OCI-M1 (cell line): ENCODE results near the gene SH3BP1.
A peak's percentile ranks its signal among the peaks of the same experiment; 100 is the strongest.

Experiments
- DNase-seq: peaks from one replicate; lab custom pipeline; 2025; lab: John Stamatoyannopoulos, UW

The SH3BP1 gene

DNA sequence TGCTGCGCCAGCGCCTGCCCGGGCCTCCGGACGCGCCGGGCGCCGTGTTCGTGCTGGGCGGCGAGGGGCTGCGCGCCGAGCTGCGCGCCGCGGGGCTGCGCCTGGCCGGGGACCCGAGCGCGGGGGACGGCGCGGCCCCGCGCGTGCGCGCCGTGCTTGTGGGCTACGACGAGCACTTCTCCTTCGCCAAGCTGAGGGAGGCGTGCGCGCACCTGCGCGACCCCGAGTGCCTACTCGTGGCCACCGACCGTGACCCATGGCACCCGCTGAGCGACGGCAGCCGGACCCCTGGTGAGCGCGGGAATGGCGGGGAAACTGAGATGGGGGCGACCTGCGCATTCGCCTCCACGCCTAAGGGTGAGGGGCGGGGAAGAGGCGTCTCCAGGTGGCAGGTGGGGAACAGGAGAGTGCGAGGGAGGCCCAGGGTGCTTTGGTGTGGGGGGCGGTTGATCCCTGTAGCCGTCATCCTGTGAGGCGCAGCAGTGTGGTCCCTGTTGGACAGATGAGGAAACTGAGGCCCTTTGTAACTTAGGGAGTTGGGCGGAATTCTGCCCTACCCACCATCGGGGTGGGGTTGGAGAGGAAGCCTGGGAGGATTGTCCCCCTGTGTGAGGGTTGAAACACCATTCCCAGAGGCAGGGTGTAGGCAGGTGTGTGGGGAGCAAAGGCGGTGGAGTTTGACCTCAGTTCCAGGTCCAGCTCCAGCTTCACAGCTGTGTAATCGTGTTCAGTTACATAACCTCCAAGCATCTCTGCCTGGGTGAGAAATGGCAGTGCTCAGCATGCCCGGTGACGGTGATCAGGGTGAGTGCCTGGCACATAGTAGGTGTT lies 19.8 kb downstream of the SH3BP1 start:
- DNase-seq: no peak

DNA sequence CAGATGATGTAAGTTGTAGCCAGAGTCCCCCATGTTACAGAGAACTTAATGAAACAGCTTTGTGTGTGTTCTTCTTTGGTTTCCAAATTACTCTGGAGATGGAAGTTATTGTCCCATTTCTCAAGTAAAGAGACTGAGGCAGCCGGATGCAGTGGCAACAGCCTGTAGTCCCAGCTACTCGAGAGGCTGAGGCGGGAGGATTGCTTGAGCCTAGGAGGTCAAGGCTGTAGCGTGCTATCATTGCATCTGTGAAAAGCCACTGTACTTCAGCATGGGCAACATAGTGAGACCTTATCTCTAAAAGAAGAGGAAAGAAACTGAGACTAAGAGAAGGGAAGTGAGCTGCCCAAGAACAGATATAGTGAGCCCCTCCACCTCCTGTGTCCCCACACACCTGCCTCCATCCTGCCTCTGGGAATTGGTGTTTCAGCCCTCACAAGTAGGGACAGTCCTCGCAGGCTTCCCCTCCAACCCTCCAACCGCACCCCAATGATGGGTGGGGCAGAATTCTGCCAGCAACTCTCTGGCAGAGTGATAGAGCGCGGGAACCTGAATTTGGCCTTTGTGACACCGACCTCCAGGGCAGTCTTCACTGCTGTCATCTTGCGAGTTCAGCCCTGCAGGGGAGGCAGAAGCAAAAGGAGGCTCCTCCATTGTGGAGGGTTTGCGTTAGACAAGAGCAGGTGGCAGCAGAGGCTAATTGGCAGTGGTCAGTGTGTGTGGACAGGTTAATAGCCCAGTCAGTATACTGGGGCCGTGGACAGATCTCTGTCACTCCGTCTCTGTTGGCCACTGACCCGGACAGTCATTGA lies 20.6 kb downstream of the SH3BP1 start:
- peak; percentile 30 for DNase-seq

DNA sequence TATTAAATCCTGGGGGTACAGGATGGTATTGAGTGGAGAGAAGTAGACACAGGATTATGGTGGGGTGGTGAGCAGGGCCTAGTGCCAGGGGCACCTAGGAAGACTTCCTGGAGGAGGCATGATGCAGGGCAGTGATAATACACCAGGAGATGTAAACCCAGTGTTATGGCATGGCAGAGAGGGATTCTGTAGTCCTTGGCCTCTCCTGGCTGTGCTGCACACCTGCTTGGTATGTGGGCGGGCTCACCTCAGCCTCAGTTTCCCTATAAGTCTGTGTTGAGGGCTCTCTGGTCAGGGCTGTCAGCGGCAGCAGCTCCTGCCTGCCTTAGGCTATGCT lies 21.2 kb downstream of the SH3BP1 start:
- no peak for DNase-seq

DNA sequence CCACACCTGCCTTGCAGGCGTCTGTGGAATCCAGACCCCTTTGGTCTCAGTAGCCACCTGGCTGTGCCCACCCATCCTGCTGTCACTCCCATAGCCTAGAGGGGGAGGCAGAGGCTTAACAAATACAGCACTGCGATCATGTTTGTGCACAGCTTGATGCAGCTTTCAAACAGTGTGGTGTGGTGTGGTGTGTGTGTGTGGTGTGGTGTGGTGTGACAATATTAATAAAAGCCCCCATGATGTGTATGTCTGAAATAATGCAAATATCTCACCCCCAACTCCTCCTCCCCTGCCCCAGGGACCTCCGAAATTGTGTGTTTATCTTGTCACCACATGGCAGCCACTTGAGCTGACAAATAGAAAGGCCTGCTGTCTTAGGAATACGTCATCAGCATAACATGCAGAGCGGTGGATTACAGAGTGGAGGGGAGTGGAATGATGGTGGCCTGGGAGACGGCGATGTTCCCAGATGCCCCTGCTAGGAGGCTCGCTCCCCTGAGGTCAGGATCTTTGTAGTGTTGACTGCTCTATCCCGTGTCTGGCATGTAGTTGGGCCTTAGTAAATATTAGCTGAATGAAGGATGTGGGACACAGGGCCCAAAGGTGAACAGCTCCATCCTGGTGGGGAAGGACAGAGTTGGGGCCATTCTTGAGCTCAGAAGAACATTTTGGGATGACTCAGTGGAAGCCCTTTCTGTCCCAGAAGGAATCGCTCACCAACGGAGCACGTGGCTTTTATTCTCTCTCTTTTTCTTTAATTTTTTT lies 21.9 kb downstream of the SH3BP1 start:
- DNase-seq: peak; percentile 39

DNA sequence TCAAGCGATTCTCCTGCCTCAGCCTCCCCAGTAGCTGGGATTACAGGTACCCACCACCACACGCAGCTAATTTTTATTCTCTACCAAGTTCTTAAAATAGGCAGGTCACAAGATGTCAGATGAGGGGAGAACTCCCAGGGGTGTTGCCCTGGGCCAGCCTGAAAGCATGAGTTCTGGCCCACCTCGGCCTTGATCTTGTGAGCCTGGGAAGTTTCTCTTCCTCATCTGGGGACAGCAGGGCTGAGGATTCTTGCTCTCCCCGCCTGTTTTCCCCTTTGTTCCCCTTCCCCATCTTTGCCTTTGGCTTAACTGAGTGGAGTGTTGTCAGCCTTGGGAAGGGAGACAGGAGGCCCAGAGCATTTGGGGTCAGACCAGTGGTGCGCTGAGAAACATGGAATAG lies 22.6 kb downstream of the SH3BP1 start:
- DNase-seq: no peak

DNA sequence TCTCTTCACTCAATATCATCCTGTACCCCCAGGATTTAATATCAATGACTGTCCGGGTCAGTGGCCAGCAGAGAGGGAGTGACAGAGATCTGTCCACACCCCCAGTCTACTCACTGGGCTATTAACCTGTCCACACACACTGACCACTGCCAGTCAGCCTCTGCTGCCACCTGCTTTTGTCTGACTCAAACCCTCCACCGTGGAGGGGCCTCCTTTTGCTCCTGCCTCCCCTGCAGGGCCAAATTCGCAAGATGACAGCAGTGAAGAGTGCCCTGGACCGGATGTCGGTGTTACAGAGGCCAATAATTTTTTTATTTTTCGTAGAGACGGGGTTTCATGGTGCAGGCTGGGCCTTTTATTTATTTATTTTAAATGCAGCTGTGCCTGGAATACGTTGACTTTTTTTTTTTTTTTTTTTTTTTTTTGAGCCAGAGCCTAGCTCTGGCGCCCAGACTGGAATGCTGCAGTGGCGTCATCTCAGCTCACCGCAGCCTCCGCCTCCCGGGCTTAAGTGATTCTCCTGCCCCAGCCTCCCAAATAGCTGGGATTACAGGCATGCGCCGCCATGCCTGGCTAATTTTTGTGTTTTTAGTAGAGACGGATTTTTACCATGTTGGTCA lies 24.2 kb downstream of the SH3BP1 start:
- DNase-seq: no peak

DNA sequence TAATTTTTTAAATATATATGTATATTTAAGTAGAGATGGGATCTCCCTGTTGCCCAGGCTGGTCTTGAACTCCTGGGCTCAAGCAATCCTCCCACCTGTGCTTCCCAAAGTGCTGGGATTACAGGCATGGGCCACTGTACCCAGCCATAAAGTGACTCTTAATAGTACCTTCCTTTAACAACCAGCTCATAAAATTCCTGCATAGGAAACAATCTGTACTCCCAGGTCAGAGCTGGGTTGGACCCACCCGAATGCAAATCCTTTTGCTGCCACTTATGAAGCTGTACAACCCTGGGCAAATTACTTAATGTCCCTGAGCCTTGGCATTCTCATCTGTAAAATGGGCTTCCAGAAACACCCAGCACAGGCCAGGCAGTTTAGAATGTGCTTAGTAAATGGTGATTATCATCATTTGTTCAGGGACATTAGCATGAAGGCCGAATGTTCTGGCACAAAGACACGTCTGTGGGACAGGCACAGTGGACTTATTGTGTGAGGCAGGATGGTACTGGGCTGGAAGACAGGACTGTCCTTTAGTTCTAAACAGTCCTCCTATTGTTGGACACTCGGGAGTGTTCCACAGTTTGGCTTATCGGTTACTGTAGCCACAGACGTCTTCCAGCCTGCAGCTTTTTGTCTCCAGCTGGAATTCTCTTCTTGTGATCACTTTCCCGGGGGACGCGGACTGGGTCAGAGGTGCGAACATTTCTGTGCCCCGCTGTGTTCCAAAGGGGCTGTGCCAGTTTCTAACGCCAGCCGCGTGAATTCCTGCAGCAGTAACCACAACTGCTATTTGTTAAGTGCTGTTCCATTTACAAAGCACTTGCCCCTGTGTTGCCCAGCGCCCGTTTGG lies 25.0 kb downstream of the SH3BP1 start:
- DNase-seq: no peak

DNA sequence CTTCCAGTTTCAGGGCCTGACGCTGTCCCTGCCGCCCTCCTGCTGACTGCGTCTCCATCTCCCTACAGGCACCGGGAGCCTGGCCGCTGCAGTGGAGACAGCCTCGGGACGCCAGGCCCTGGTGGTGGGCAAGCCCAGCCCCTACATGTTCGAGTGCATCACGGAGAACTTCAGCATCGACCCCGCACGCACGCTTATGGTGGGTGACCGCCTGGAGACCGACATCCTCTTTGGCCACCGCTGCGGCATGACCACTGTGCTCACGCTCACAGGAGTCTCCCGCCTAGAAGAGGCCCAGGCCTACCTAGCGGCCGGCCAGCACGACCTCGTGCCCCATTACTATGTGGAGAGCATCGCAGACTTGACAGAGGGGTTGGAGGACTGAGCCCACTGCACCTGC lies 26.0 kb downstream of the SH3BP1 start:
- DNase-seq: no peak

DNA sequence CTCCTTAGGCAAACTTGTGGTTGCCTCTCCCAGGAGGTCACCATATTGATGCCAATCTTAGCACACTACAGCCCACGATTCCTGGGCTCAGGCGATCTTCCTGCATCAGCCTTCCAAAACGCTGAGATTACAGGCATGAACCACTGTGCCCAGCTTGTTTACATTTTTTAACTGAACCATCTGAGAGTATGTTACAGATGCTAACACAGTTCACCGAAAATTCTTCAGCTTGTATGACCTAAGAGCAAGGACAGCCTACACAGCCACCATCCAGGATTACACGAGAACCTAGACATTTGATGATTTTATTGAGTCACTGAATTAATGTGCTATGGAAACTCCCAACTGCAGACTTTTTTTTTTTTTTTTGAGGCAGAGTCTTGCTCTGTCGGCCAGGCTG lies 30.1 kb downstream of the SH3BP1 start:
- no peak for DNase-seq

DNA sequence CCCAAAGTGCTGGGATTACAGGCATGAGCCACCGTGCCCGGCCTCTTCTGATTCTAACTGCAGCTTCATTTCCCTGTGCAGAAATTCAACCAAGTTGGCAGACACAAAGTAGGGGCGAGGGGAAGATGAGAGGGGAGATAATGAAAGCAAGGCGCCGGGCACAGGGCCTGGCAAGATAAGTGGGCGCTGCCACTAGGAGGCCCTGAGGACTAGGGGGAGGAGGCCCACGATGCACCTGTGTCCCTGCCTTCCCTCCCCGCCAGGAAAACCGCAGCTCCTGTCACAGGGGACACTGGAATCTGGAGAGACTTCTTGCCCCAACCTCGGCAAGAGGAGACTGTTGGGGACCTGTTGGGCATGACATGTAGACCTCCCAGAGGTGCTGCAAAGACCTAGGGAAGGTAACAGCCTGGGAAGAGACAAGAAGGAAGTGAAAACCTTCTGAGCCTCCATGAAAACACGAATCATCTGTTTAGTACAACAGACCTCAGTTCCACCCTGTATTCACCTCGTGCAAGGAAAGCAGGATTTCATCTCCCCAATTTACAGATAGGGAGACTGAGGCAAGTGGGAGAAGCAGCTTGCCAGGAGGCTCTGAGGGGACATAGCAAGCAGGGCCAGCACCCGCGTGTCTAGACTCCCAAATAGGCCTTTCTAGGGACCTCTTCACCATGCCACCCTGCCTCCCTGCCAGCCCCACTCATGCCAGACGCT lies 32.9 kb downstream of the SH3BP1 start:
- no peak for DNase-seq

DNA sequence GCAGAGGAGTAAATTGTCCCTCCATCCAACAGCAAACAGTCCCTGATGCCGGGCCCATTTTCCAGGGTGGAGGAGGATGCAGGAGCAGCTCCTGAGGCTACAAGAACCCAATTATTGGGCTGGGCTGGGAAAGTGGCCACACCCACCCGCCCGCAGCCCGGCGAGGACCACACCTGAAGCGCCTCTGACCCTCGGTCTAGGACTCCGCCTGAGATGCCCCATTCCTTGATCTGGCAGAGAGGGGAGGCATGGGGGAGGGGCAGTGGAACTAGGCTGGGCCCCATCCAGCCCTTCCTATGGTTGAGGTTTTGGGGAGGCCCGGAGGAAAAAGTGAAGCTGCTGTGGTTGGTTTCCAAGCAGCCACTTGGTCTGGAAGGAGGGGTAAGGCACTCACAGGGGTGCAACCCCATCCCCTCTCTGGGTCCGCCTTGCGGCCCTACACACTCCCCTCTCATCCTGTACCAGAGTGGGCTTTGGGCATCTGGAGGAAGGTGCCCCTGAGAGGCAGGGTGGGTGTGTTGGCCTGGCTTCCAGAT lies 33.5 kb downstream of the SH3BP1 start:
- DNase-seq: no peak

DNA sequence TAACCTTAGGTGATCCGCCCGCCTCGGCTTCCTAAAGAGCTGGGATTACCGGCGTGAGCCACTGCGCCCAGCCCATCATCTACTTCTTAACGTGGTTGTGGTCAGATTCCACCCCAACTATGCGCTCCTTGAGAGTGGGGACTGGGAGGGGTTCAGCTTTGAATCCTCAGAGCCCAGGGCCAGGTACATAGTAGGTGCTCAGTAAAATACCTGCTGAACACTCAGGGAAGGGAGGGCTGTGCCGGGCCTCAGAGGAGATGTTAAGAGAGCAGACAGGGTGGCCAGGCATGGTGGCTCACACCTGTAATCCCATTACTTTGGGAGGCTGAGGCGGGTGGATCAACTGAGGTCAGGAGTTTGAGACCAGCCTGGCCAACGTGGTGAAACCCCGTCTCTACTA lies 34.8 kb downstream of the SH3BP1 start:
- DNase-seq: no peak

DNA sequence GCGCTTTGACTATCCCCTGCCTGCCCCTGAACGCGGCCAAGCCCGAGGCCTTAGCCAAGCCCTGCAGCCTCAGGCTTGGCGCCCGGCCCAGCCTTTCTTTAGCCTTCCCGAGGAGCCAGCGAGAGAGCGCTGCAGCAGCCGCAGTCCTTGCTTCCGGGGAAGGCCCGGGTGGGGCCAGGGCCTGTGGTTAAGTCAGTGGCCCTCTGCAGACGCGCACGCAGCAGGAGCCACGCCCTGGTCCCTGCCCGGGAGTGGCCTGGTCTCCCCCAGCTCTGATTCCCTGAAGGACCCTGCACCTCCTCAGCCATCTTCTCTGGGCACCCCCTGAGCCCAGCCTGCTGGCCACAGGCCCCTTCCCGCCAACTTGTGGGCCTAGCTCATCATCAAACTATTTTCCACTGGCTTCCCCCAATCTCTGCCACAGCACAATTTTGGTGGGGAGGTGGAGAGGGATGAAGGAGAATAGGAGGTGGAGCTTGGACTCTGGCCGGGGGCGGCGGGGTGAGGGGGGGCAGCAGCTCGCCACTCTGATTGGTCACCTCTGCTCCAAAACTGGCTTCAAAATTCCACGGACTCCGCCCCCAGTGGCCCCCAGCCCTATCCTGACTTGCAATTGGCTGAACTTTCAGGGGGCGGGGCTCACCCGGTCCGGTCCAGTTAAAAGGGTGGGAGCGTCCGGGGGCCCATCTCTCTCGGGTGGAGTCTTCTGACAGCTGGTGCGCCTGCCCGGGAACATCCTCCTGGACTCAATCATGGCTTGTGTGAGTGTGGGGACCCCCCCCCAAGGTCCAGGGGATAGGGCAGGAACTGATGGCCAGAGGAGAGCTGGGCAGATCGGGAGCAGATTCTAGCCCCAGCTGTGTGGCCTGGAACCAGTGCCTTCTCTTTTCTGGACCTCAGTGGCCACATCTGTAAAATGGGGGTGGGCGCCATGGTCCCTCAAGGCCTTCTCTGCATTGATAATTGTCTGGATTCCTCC lies 35.8 kb downstream of the SH3BP1 start, which contains the start of gene LGALS1:
TSS of gene LGALS1 (plus strand) at position 686 of the 979 bp plus-strand sequence. CDS start at position 753, 67 bp downstream.
- DNase-seq: peak; percentile 96

DNA sequence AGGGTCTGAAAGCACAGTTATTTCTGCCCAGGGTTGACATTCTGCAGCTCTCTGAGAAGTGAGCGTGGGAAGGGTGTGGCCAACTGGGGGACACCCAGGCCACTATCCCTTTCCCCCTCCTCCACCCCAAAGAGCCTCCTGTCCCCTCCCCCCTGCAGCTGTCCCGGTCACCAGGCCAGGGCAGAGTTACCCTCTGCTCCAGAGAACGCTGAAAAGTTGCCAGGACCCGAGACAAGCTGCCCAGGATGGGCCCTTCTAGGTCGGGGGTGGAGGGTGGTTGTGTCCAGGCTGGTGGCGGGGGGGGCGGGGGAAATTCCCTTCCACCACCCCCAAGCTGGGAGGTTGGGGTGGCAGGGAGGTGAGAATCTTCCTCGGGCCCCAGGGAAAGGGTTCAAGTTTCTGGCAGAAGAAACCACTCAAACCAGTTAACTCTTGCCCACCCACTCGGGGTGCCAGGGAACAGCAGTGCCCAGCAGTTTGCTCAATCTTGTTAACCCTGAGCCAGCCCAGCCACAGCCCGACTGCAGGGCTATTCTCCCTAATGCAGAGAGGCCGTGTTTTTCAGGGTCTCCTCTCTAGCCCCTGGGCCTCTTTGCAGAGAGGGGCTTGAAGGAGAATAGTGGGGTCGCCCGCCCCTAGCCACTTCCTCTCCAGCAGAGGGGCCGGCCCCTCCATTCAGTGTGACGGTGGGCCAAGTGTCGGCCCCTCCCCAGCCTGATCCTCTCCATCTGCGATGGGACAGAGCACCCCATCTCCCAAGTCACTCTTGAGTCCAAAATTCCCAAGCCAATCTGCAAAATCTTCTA lies 36.7 kb downstream of the SH3BP1 start:
- DNase-seq: peak; percentile 41

DNA sequence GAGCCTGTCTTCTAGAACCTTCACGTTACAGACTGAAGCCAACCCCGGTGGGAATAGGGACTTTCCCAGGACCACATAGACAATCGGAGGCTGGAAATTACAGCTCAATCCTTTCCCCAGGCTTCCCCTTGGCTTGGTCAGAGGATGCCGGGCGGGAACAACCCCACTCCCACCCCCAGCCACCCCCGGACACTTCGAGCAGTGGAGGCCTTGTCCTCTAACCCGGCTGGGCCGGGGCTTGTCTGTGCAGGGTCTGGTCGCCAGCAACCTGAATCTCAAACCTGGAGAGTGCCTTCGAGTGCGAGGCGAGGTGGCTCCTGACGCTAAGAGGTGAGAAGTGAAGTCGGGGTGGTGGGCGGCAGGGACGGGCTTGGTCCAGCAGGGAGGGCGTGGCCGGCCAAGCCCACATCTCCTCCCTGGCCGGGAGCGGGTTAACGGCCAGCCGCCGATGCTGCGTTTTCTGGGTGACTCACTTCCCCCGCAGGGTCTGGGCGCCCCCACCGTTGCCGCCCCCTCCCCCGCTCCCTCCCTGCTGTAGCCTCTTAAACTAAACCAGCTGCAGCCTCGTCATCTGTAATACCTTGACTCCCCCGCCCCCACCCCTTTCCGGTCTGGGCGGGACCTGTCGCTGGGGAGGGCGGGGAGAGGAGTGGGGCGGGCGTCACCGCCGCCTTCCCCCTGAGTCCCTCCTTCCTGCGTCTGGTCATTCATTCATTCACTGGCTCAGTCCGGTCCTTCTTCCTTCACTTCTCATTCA lies 37.4 kb downstream of the SH3BP1 start:
- DNase-seq: peak; percentile 96

DNA sequence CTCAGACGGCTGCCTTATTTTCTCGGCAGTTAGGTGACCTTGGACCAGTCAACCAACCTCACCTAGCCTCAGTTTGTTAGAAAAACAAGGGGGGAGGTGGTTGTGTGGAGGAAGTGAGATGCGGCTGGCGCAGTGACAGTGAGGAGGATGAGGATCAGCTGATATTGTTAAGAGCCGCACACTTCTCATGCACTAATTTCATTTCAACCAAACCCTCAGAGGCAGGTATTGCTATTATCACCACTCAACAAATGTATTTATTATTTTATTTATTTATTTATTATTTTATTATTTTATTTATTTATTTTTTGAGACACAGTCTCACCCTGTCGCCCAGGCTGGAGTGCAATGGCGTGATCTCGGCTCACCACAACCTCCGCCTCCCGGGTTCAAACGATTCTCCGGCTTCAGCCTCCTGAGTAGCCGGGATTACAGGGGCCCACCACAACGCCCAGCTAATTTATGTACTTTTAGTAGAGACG lies 38.1 kb downstream of the SH3BP1 start:
- DNase-seq: no peak

DNA sequence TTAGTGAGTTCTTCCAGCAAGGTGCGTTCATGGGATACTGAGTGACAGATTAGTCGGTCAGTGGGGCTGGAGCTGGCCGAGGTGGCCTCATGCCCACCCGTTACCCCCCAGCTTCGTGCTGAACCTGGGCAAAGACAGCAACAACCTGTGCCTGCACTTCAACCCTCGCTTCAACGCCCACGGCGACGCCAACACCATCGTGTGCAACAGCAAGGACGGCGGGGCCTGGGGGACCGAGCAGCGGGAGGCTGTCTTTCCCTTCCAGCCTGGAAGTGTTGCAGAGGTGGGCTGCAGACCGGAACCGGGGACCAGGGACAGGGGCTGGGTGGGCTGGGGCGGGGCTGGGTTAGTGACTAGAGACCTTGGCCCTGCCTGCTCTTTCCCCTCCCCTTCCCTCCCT lies 38.9 kb downstream of the SH3BP1 start:
- no peak for DNase-seq
